Ovary (tissue), 9 donors: Measurements from ENCODE around the gene CPNE6. TPM values are rescaled to one million over a fixed set of nuclear protein-coding genes. Genes with fewer than 3 reads are reported as not detected.
A peak's percentile ranks its signal among the peaks of the same experiment; 100 is the strongest.

Experiments used
- DNase-seq, 5 donors: peaks; one replicate each; pipeline ENCODE4 v3.0.0-alpha.2; 2019 to 2020
- H3K27ac ChIP-seq, 2 donors: fragments of 200-600 bp; one replicate each; pipeline versions ENCODE4 v1.5.1 to v1.8.0; 2019 to 2022
- H3K27me3 ChIP-seq: fragments of 200-600 bp; one replicate; pipeline ENCODE4 v1.8.0; 2022
- H3K36me3 ChIP-seq: fragments of 200-600 bp; sonication (generic); one replicate; pipeline ENCODE4 v1.5.1; 2019
- H3K4me1 ChIP-seq: one replicate; pipeline ENCODE4 v1.8.1; 2013; ENCODE audit warnings: mild to moderate bottlenecking, moderate library complexity; ENCODE audit not compliant: insufficient read depth
- H3K4me3 ChIP-seq: fragments of 200-600 bp; sonication (generic); one replicate; pipeline ENCODE4 v1.5.1; 2017
- H3K9me3 ChIP-seq, 2 donors: fragments of 200-600 bp in 1 of 2; sonication (generic) in 1 of 2; one replicate each; pipeline versions ENCODE4 v1.5.1 to v1.8.1; 2013 to 2019; ENCODE audit warnings: mild to moderate bottlenecking in 1 of 2, moderate library complexity in 1 of 2
- CTCF ChIP-seq, 3 donors: fragments of 450-650 bp in 2 of 3; fragments of 200-600 bp in 1 of 3; IDR thresholded peaks; one replicate each; pipeline versions ENCODE4 v1.5.1 to v1.8.0; 2016 to 2022; ENCODE audit warnings: antibody characterized with exemption in 3 of 3, mild to moderate bottlenecking in 1 of 3
- EP300 ChIP-seq: sonication (generic); formaldehyde crosslinking; IDR thresholded peaks from one replicate; pipeline ENCODE4 v1.6.1; 2017; ENCODE audit warnings: antibody characterized with exemption
- POLR2A ChIP-seq: fragments of 450-650 bp; IDR thresholded peaks from one replicate; pipeline ENCODE4 v1.6.1; 2017; ENCODE audit warnings: antibody characterized with exemption, mild to moderate bottlenecking, moderate library complexity
- WGBS, 3 donors: extraction: QIAGEN DNeasy Blood & Tissue Kit in 1 of 3; methylation state at CpG; one replicate each; pipeline versions ENCODE4 v1.1.5 to v1.1.7; 2013 to 2017; 5-methylcytosine and 5-hydroxymethylcytosine counted together
- intact Hi-C, 4 donors: fragments of 100-400 bp; cut with DNase I; formaldehyde crosslinking; loops; one replicate each; pipeline versions ENCODE4 v1.11.0 to v1.15.1; 2022 to 2023
- polyA plus RNA-seq, 2 donors: library from polyadenylated mRNA; stranded (reverse); fragments of 200-250 nt in 1 of 2; fragments of 350-450 nt in 1 of 2; fragmentation: Illumina TruSeq in 1 of 2; extraction: RNeasy Lipid Tissue Mini Kit (QIAGEN cat#74804) in 1 of 2; gene quantifications; one replicate each; pipeline ENCODE4 v1.2.3, GENCODE V29; 2013 to 2014
- total RNA-seq, 7 donors: library from RNA; depleted of rRNA in 2 of 7; stranded (reverse); fragments of >200 nt in 2 of 7; fragmentation: NEBNext Ultra II Directional in 3 of 7; extraction: Animal tissue kit (Norgen Biotek cat#: 25700) in 3 of 7; gene quantifications; one replicate each; pipeline versions ENCODE4 v1.1.0 to v1.2.4, GENCODE V29; 2016 to 2023
- donor health status: DM: no; HTN: no; CAD: no; lungs with moderate emphysema.
- donor health status: DM: no; HTN: no; CAD: no.
- donor health status: Bipolar disorder and iron deficiency.
- donor health status: DM: yes; HTN: yes; CAD: no.
- donor health status: DM: no; HTN: no; CAD: no.
- donor health status: DM: yes; HTN: yes; CAD: no.

The CPNE6 gene
- total and polyA plus RNA-seq, 9 donors, result 0.08 to 0.71 (median 0.55) TPM; not detected in 6

GRCh38 chr14:24079491-24080141 is 8.3 kb downstream of the CPNE6 start:
- 86 to 90% (median 90%) methylated on average over 9 of the region's 9 CpGs for WGBS, 3 donors
- intact Hi-C loops, result no loop called here
- TF ChIP-seq EP300 (no peak), CTCF (IDR thresholded peaks at IDR 0.05) (no peak), POLR2A (no peak)
- Histone ChIP-seq H3K27ac (no peak overlapping the region), H3K4me1 (no peaks in the 10 kb centered on the region), H3K4me3 (no peak overlapping the region), H3K27me3 (no peaks in the 10 kb centered on the region), H3K36me3 (no peaks in the 10 kb centered on the region), H3K9me3 (no peaks in the 10 kb centered on the region)
- DNase-seq, result no peak

GRCh38 chr14:24080142-24080530 is 8.8 kb downstream of the CPNE6 start:
- 76 to 80% (median 78%) methylated on average over 6 of the region's 6 CpGs for WGBS, 3 donors
- H3K36me3 ChIP-seq, result no peaks in the 10 kb centered on the region
- no peak overlapping the region for H3K4me3 ChIP-seq
- no peaks in the 10 kb centered on the region for H3K9me3 ChIP-seq
- TF ChIP-seq CTCF (IDR thresholded peaks at IDR 0.05), result no peak
- no peak for TF ChIP-seq POLR2A
- TF ChIP-seq EP300, result no peak
- intact Hi-C loops, result no loop called here
- H3K27me3 ChIP-seq, result no peaks in the 10 kb centered on the region
- no peak overlapping the region for H3K27ac ChIP-seq
- DNase-seq, result no peak
- H3K4me1 ChIP-seq, result no peaks in the 10 kb centered on the region

GRCh38 chr14:24080888-24081738 is 9.8 kb downstream of the CPNE6 start:
- WGBS, 3 donors, result 0 to 1% (median 0%) methylated on average over 50 to 74 of the region's 74 CpGs
- no peak overlapping the region for H3K27ac ChIP-seq
- intact Hi-C loops, result no loop called here

GRCh38 chr14:24081739-24082211 is 10.4 kb downstream of the CPNE6 start:
- H3K9me3 ChIP-seq, result no peaks in the 10 kb centered on the region
- 20 to 31% (median 26%) methylated on average over 25 to 26 of the region's 26 CpGs for WGBS, 3 donors
- TF ChIP-seq EP300, result no peak
- TF ChIP-seq POLR2A, result no peak
- no peak for TF ChIP-seq CTCF (IDR thresholded peaks at IDR 0.05)
- H3K27me3 ChIP-seq, result no peaks in the 10 kb centered on the region
- DNase-seq, result no peak
- H3K4me3 ChIP-seq, result peak overlapping the region; percentile 50
- H3K36me3 ChIP-seq, result no peaks in the 10 kb centered on the region
- no peak overlapping the region for H3K27ac ChIP-seq
- H3K4me1 ChIP-seq, result no peaks in the 10 kb centered on the region
- intact Hi-C loops, result no loop called here

More at GRCh38 chr14:24080888-24081738, 9.8 kb downstream of the CPNE6 start:
- DNase-seq, result peak in 4 of 5 donors; percentile 25 to 54 (median 40)
- TF ChIP-seq POLR2A (no peak), CTCF (IDR thresholded peaks at IDR 0.05) (no peak), EP300 (no peak)
- Histone ChIP-seq H3K9me3 (no peaks in the 10 kb centered on the region), H3K4me3 (peak overlapping the region; percentile 50), H3K4me1 (no peaks in the 10 kb centered on the region), H3K27me3 (no peaks in the 10 kb centered on the region), H3K36me3 (no peaks in the 10 kb centered on the region)
